Measurements from ENCODE around the gene TPST2.

Gene TPST2

GRCh38 chr22:26601726-26602125, 11.8 kb upstream of the TPST2 start:
- no peak for TF ChIP-seq CTCF (IDR thresholded peaks at IDR 0.05; ENCODE audit: low read depth, low read length, missing control alignments)
- no peak overlapping the region for H3K4me3 ChIP-seq (ENCODE audit: low read depth, low read length)
- DNase-seq (ENCODE audit: low read depth) = no peak

- DNase-seq (ENCODE audit: low read depth) = no peak
- no peak overlapping the region for H3K4me3 ChIP-seq (ENCODE audit: low read depth, low read length)
- no peak for TF ChIP-seq CTCF (IDR thresholded peaks at IDR 0.05; ENCODE audit: low read depth, low read length, missing control alignments)
These were observed 9.6 kb upstream of the TPST2 start for GRCh38 chr22:26599505-26599904.

- H3K4me3 ChIP-seq (ENCODE audit: low read depth, low read length) = no peak overlapping the region
- TF ChIP-seq CTCF (IDR thresholded peaks at IDR 0.05; ENCODE audit: low read depth, low read length, missing control alignments) = no peak
These were observed 7.5 kb upstream of the TPST2 start for GRCh38 chr22:26597480-26597879.

GRCh38 chr22:26597026-26597425, 7.1 kb upstream of the TPST2 start:
- no peak for TF ChIP-seq CTCF (IDR thresholded peaks at IDR 0.05; ENCODE audit: low read depth, low read length, missing control alignments)
- no peak overlapping the region for H3K4me3 ChIP-seq (ENCODE audit: low read depth, low read length)
- no peak for DNase-seq (ENCODE audit: low read depth)

More at GRCh38 chr22:26597480-26597879, 7.5 kb upstream of the TPST2 start:
- DNase-seq (ENCODE audit: low read depth) = no peak

DNA sequence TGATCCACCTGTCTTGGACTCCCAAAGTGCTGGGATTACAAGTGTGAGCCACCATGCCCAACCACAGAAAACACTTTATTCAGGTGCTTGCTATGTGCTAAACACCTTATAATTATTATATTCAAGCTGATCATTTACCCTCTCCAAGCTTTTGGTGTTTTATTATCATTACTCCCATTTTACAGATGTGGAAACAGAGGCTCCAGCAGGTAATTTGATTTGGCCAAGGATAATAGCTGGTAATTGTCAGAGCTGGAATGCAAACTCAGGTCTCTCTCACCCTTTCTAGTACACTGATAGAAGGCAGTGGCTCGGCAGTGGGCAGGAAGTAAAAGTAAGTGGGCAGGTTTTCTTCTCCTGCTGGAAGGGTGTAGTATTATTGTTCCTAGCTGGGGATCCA, 3.8 kb upstream of the TPST2 start:
- no peak for DNase-seq (ENCODE audit: low read depth)
- no peak for TF ChIP-seq CTCF (IDR thresholded peaks at IDR 0.05; ENCODE audit: low read depth, low read length, missing control alignments)

DNA sequence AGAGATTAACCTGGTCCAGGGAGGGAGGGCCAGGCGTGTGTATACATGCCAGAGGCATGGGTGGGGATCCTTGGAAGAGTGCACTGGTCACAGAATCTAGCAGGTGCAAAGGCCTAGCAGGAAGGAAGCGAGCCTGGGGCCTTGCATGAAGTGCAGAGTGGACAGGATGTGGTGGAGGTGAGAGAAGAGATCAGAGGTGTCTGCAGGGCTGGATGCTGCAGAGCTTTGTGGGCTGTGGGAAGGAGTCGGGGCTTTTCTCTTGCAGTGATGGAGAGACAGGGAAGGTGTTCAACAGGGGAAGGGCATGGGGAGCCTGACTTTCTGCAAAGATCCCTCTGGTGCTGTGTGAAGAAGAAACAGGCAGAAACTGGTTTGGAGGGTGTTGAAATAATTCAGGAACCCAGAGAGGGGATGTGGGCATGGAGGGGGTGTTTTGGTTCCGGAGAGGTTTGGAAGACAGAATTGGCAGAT, 2.5 kb upstream of the TPST2 start:
- DNase-seq (ENCODE audit: low read depth) = peak; percentile 54
- TF ChIP-seq CTCF (IDR thresholded peaks at IDR 0.05; ENCODE audit: low read depth, low read length, missing control alignments) = no peak
- no peak overlapping the region for H3K4me3 ChIP-seq (ENCODE audit: low read depth, low read length)

More for the DNA sequence above, 3.8 kb upstream of the TPST2 start:
- no peak overlapping the region for H3K4me3 ChIP-seq (ENCODE audit: low read depth, low read length)

DNA sequence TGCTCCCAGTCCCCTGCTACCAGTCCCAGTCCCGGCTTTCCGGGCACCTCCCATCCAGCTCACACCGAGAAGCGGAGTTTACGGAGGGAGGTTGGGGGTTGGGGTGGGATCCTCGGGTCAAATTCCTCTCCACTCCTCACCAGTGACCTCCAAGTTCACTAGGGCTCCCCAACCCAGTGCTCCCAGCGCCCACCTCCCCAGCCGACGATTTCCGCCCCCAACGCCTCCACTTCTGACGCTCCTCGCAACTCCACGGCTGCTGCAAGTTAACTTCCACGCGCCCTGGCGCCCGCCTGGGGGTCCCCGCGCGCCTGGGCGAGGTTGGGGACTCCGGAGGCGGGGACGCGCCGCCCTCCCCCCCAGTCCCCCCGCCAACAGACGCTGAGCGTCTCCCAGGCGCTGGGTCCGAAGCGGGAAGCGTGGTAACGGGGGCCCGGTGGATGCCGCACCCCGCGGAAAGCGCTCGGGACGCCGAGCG, 526 bp downstream of the TPST2 start:
- H3K4me3 ChIP-seq (ENCODE audit: low read depth, low read length) = peak overlapping the region; percentile 85
- no peak for DNase-seq (ENCODE audit: low read depth)
- TF ChIP-seq CTCF (IDR thresholded peaks at IDR 0.05; ENCODE audit: low read depth, low read length, missing control alignments) = no peak
